Fibroblast of the aortic adventitia (primary cell): ENCODE results near the gene STIM2. TPM values are rescaled to one million over a fixed set of nuclear protein-coding genes. Genes with fewer than 3 reads are reported as not detected.

Experiments used
- DNase-seq: peaks from one replicate; pipeline ENCODE4 v3.0.0-alpha.2; 2010; ENCODE audit warnings: low read depth
- H3K4me3 ChIP-seq: 2 replicates; pipeline ENCODE4 v1.5.1; 2011; ENCODE audit warnings: low read depth, mild to moderate bottlenecking, control low read depth, low read length, moderate library complexity
- CTCF ChIP-seq: IDR thresholded peaks from 2 replicates; pipeline ENCODE4 v1.5.1; 2011; ENCODE audit warnings: mild to moderate bottlenecking, low read length, control low read depth, inconsistent platforms; ENCODE audit not compliant: insufficient read depth
- total RNA-seq: library from RNA; depleted of rRNA; stranded (reverse); fragments of >200 nt; gene quantifications from 2 replicates; pipeline ENCODE4 v1.2.3, GENCODE V29; 2012; ENCODE audit warnings: low replicate concordance

Gene STIM2
- total RNA-seq, 1 donor: 31.2 TPM

GRCh38 chr4:27007507-27007906 lies 146.9 kb downstream of the STIM2 start:
- TF ChIP-seq CTCF: no peak
- peak; percentile 59 for DNase-seq
- H3K4me3 ChIP-seq: no peak overlapping the region

GRCh38 chr4:27008679-27009078 lies 148.0 kb downstream of the STIM2 start:
- H3K4me3 ChIP-seq: no peak overlapping the region
- no peak for TF ChIP-seq CTCF
- DNase-seq: no peak

GRCh38 chr4:27009539-27009938 lies 148.9 kb downstream of the STIM2 start:
- H3K4me3 ChIP-seq: no peak overlapping the region
- TF ChIP-seq CTCF: no peak
- peak; percentile 73 for DNase-seq

- TF ChIP-seq CTCF: peak; percentile 87
- peak; percentile 87 for DNase-seq
- H3K4me3 ChIP-seq: no peak overlapping the region
These were observed 149.8 kb downstream of the STIM2 start for GRCh38 chr4:27010334-27010940.

- TF ChIP-seq CTCF: no peak
- no peak for DNase-seq
- no peak overlapping the region for H3K4me3 ChIP-seq
These were observed 150.8 kb downstream of the STIM2 start for GRCh38 chr4:27011401-27011800.

- no peak overlapping the region for H3K4me3 ChIP-seq
- DNase-seq: no peak
- no peak for TF ChIP-seq CTCF
These were observed 152.4 kb downstream of the STIM2 start for GRCh38 chr4:27013012-27013411.

- DNase-seq: peak; percentile 37
- no peak for TF ChIP-seq CTCF
- H3K4me3 ChIP-seq: no peak overlapping the region
These were observed 155.9 kb downstream of the STIM2 start for GRCh38 chr4:27016551-27016950.
